Stimulated activated CD8-positive, alpha-beta memory T cell treated with anti-CD3 and anti-CD28 coated beads, Interleukin-7, amount 100 ng/mL, for 1 hour (primary cell): ENCODE data around the gene TPBGL.

Experiments
- DNase-seq, 2 donors: peaks; one replicate each; pipeline ENCODE4 v3.0.0-alpha.2; 2020; ENCODE audit warnings: low read depth in 2 of 2

Gene TPBGL

DNA sequence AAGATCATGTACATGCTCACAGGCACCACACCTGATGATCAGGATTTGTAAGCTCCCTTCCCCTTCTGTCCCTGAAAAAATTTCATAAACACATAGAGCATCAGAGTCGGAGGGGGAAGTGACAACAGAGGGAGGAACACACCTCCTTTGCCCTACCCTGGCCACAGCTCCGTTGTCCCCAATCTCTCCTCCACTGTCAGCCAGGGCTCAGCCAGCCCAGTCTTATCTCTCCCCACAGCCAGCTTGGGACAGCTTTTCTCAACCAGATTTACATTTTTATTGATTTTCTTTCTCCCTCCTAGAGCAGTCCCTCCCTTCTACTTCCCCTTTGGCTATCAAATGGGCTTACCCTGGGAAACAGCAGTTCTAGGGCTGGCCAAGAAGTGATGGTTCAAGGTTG, 32.1 kb upstream of the TPBGL start:
- DNase-seq = no peak

- DNase-seq = no peak
Observed at GRCh38 chr11:75212411-75212810, 28.2 kb upstream of the TPBGL start.

DNA sequence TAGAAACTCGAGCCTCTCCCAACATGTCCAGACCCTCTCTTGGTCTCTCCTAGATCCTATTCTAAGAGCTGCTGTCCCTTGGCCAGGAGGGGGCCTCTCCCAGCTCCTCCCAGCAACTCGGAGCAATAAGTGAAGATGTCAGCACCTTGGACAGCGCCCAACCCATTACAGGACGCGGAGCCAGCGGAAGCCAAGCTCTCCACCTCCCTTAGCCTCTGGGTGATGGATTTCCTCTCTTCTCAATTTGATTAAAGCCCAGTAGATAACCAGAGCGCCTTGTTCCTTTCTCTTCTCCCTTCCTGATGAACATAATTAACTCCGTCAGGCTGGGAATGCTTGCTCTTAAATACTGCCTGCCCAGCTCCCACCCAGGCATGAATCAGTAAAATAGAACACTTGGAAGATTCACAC, 26.2 kb upstream of the TPBGL start:
- peak; percentile 38 to 66 for DNase-seq

DNA sequence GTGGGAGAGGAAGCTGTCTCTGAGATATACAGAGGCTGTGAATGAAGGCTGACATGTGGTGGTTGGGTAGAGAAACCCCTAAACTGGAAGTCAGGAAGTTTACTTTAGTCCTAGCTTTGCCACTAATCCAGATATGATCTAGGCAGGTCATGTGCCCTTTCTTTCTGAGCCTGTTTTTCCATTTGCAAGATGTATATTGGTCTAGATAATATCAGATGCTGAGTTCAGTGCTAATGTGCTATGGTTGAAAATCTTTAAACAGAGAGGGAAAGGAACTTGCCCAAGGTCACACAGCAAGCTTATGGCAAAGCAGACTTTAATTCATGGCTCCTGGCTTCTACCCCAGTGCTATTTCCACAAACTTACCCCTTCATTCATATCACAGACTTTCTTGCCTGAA, 25.7 kb upstream of the TPBGL start:
- DNase-seq = no peak

GRCh38 chr11:75219869-75220268, 20.7 kb upstream of the TPBGL start:
- DNase-seq = no peak

- DNase-seq = no peak
Observed at GRCh38 chr11:75223954-75224643, 16.5 kb upstream of the TPBGL start.

DNA sequence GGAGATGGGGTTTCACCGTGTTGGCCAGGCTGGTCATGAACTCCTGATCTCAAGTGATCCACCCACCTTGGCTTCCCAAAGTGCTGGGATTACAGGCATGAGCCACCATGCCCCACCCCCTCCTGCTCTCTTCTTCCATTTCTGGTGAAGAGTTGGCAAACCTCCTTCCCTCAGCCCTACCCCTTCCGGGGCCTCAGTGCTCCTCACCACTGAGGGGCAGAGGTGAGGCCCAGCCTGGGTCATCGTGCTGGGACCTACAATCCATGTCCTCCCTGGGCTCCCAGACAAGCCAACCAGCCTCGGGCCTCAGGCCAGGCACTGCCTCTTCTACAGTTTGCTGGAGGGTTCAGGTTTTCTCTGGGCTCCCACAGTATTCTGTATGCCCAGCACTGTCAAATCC, 14.8 kb upstream of the TPBGL start:
- DNase-seq = no peak

- DNase-seq = no peak
Observed at GRCh38 chr11:75229466-75229865, 11.1 kb upstream of the TPBGL start.

- DNase-seq = no peak
Observed at GRCh38 chr11:75230621-75231020, 10.0 kb upstream of the TPBGL start.

DNA sequence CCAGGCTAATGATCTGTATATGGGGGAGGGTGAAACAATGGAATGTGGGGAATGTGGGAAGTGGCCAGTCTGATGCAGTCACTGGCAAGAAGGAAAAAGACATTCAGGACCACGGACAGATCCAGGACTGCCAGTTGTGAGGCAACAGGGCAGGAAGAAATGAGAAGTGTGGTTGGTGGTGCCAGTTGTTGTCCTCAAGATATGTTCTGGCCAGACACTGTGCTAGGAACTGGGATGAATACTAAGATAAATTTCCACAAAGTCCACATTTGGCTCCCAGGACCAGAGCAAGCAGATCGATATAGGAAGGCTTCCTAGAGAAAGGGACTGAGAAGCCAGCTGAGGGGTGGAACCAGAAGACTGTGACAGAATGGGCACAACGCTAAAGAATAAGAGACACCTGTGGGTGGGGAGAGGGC, 6.8 kb upstream of the TPBGL start:
- no peak for DNase-seq

DNA sequence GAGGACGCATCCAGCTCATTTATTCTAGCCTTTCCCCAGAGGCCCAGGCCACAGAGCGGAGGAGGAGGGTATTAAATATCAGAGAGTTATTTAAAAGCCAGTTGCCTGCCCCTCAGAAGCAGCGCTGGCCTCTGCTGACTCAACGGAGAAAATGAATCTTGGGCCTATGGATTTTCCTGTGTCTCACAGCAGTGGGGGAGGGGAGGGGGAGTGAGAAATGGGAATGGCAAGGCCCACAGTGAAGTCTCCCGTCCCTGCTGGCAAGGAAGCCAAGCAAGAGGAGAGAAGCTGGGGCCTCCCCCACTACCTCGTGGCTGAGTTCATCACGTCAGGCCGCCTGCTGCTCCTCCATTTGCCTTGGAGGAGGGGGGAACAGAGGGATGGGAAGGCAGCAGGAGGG, 4.5 kb upstream of the TPBGL start:
- no peak for DNase-seq

GRCh38 chr11:75237050-75237449, 3.5 kb upstream of the TPBGL start:
- no peak for DNase-seq

GRCh38 chr11:75238595-75239440, 1.8 kb upstream of the TPBGL start:
- no peak for DNase-seq

DNA sequence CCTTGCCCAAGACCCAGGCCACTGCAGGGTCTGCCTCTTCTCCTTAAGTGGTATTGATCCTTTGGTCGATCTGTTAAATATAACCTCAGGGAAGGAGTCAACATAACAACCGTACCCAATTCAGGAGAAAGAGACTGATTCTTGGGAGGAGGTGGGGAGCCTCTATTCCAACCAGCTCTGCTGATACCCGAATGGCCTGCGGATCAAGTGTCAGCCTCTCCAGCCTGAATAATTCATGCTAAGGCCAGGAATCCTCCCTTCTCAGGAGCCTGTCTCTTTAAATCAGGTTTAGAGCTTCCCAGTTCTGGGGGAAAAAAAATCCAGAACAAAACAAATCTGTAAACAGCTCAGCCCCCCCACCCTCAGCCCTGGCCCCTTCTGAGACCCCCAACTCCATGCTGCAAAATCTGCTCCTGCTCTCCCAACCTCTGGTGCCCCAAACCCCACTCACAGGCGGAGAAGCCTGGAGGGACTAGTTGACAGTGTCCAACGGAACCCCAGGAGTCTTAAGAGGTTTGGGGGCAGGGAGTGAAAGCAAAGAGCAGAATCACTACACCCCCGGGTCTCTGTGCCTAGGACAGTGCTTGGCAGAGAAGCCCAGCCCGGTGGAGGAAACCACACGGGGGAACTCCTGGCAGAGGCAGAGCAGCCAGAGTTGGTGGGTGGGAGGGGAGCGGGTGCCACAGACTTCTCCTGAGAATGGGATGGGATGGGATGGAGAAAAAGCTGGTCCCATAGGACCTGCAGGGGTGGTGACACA, 863 bp upstream of the TPBGL start:
- DNase-seq = no peak

DNA sequence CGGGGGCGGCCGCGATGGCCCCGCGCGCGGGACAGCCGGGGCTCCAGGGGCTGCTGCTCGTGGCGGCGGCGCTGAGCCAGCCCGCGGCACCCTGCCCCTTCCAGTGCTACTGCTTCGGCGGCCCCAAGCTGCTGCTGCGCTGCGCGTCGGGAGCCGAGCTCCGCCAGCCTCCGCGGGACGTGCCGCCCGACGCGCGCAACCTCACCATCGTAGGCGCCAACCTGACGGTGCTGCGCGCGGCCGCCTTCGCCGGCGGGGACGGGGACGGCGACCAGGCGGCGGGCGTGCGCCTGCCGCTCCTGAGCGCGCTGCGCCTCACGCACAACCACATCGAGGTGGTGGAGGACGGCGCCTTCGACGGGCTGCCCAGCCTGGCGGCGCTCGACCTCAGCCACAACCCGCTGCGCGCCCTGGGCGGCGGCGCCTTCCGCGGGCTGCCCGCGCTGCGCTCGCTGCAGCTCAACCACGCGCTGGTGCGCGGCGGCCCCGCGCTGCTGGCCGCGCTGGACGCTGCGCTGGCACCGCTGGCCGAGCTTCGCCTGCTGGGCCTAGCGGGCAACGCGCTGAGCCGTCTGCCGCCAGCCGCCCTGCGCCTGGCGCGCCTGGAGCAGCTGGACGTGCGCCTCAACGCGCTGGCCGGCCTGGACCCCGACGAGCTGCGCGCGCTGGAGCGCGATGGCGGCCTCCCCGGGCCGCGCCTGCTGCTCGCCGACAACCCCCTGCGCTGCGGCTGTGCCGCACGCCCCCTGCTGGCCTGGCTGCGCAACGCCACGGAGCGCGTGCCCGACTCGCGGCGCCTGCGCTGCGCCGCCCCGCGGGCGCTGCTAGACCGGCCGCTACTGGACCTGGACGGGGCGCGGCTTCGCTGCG, 697 bp downstream of the TPBGL start:
- peak; percentile 75 to 78 for DNase-seq

GRCh38 chr11:75241906-75242644, 1.5 kb downstream of the TPBGL start:
- no peak for DNase-seq

- no peak for DNase-seq
Observed at GRCh38 chr11:75242722-75243600, 2.4 kb downstream of the TPBGL start.

DNA sequence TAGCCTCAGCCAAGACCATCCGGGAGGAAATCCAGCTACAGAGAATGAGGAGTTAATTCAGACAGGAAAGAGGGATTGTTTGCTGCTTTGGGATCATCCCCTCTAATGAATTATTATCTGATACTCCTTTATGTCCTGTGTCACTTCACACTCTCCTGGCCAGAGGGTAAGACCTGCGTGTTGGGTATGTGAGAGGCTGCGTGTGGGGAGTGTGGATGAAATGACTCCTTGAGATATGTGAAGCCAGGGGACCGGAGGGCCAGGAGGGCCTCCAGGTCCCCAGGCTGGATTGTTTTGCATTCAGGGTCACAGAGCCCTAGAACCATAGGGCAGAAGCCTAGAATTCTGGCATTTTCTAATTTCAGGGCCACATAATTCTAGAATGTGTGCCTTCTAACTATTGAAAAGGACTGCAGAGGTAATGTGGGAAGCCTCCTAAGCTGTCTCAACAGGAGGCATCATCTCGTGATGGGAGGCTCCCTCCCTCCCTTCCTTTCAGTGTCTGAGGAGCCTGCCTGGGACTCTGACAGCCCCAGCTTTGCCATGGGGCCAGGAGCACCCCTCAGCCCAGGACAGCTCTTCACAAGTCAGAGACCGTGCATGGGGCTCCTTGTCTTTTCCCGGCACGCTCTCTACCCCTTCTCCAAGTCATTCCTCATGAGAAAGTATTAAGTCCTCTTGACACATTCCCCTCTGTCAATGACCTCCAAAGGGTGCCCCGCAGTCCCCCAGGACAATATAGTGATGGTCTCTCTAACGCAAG, 3.7 kb downstream of the TPBGL start:
- no peak for DNase-seq

- no peak for DNase-seq
Observed at GRCh38 chr11:75245356-75246005, 4.9 kb downstream of the TPBGL start.
